IPS DF 4.7 (cell line): Measurements from ENCODE around the gene MATN1.

Source experiments
- DNase-seq: peaks from one replicate; pipeline ENCODE4 v3.0.0-alpha.2; 2013; ENCODE audit warnings: low spot score; ENCODE audit errors: extremely low read depth

MATN1 gene

DNA sequence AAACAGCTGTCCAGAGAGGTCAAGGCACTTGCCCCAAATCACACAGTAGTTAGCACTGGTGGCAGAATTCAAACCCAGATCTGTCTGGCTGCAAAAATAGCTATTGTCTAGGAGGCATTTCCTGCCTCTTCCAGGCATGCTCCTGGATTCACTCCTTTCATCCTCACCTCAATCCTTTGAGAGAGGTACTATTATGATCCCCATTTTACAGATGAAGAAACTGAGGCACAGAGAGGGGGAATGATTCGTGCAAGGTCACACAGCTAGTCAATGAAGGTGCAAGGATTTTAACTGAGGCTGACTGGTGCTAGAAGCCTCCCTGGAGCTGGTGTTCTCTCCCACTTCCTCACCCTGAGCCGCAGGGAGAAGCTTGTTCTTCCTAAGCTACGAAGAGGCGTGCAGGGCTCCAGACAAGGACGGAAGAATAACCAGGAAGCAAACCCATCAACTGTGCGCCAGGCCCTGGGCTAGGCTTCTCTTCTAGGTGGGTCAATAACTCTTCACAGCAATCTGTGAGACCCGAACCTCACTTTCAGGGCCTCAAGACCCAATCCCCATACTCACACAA is 34.8 kb upstream of the MATN1 start:
- no peak for DNase-seq

GRCh38 chr1:30757352-30758120 is 34.2 kb upstream of the MATN1 start, which contains the start of gene LAPTM5:
LAPTM5 (minus strand) TSS chr1:30757774; CDS start chr1:30757745, 29 bp downstream.
- no peak for DNase-seq

GRCh38 chr1:30756545-30757351 is 33.4 kb upstream of the MATN1 start:
- DNase-seq, result no peak

DNA sequence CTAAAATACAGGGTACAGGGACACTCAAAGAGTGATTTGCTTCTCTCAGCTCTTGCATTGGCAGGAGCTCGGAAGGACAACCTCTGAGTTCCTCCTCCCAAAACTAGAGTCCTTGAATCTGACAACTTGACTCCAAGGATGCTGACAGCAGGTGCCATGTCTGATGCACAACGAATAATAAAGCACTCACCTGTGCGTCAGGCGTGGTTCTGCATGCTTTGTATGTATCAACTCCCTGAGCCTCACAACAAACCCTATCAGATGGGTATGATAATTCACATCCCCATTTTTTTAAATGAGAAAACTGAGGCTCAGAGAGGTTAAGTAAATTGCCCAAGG is 32.8 kb upstream of the MATN1 start:
- DNase-seq, result no peak

DNA sequence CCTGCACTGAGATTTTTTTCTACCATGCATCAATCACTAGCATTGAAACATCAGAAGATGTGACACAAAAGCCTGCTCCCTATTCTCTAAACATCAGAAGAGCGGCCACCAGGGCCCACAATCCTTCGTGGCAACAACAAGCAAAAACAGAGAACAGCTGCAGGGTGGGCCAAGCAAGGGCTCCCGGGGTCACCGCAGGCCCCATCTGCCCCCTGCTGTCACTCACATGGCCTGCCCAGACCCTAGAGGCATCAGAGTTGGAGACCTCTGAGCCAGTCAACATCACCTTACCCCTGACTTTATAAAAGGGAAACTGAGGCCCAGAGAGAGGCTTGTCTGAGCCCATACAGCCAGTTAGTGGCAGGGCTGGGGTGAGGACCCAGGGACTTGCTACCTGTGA is 32.4 kb upstream of the MATN1 start:
- DNase-seq, result no peak

DNA sequence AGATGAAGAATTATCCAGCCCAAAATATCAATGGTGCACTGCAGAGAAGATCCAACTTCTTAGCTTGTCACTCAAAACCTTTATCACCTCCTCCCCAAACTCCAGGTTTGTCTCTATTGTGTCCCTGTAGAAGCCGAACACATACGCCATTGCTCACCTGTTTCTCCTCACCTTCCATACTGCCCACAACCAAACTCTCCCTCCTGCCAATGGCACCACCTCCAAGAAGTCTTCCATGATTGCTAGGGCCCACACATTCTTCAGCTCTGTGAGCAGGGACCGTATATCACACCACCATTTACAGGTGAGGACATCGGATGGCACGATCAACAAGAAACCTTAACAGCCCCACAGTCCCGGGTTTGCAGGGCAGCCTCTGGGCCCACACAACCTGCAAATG is 31.9 kb upstream of the MATN1 start:
- DNase-seq, result no peak

DNA sequence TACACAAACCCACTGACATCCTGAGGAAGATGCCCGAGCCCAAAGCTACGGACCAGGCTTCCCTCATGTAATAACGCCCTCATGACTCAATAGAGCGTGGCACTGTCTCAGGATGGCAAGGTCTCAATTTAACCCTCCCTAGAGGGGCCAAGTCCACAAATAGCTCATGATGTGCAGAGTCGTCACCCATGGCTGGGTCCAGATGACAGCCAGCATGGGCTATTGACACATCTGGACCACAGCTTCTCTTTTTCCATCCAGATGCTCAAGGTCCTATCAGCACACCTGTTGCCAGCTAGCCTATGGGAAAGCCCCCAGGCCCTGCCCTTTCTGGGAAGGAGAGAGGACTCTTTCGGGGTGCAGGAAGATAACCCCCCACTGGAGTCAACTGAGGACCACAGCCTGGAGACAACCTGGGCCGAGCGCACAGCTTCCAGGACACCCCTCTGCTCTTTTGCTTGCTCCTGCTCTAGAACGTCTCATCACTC is 31.3 kb upstream of the MATN1 start:
- no peak for DNase-seq

GRCh38 chr1:30753660-30754123 is 30.3 kb upstream of the MATN1 start:
- DNase-seq, result no peak

DNA sequence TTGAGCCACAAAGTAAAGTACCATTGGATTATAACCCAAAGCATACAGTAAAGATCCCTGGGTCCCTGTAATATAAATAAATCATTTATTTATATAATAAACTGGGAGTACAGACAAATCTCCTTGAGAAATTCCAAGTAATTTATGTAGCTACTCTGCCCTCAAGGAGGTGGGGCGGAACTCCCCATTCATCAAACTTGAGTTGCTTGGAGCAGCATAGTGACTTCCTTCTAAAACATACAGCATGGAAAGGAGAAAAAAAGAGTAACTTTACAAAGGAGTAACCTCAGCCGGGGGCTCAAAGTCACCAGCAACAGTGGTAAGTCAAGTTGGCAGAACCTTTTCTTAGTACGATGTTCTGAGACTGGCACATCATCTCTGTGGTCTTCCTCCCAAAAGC is 29.7 kb upstream of the MATN1 start:
- DNase-seq, result no peak

DNA sequence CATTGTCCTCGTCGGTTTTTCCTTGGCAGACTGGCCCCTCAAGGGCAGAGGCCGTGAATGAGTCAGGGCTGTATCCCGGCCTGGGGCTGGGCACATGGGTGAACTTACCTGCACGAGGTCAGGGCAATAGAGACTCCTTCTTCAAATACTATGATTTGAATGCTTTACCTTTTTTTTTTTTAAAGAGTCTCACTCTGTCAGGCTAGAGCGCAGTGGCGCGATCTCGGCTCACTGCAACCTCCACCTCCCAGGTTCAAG is 29.2 kb upstream of the MATN1 start:
- DNase-seq, result no peak

GRCh38 chr1:30751830-30752650 is 28.7 kb upstream of the MATN1 start:
- DNase-seq, result no peak

DNA sequence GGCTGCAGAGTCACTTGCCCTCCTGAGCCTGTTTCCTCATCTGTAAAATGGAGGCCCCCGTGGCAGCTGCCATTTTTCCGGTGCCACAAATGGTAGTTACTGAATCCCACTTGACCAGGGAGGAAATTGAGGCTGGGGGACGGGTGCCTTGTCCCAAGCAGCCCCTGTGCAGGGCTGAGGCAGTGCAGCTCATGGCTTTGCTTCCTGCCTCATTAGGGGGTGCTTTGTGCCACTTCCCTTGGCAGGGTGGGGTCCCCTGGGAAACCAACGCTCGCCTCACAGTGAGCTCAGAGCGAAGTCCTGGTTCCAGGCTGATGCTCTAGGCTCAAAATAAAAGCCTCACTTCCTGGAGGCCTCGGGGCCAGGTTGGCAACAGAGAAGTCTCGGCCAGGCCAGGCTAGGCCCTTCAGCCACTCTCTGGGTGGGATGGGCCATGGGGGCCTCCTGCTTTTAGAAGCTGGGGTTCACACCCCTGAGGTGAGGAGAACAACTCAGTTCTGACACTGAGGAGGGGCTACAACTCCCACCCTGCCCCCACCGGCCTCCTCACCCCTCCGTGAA is 27.4 kb upstream of the MATN1 start:
- DNase-seq, result no peak

GRCh38 chr1:30749691-30750583 is 26.6 kb upstream of the MATN1 start:
- DNase-seq, result no peak

GRCh38 chr1:30748699-30749401 is 25.5 kb upstream of the MATN1 start:
- no peak for DNase-seq

- no peak for DNase-seq
These were observed 24.8 kb upstream of the MATN1 start for GRCh38 chr1:30748098-30748698.

- no peak for DNase-seq
These were observed 23.9 kb upstream of the MATN1 start for GRCh38 chr1:30747033-30748008.

DNA sequence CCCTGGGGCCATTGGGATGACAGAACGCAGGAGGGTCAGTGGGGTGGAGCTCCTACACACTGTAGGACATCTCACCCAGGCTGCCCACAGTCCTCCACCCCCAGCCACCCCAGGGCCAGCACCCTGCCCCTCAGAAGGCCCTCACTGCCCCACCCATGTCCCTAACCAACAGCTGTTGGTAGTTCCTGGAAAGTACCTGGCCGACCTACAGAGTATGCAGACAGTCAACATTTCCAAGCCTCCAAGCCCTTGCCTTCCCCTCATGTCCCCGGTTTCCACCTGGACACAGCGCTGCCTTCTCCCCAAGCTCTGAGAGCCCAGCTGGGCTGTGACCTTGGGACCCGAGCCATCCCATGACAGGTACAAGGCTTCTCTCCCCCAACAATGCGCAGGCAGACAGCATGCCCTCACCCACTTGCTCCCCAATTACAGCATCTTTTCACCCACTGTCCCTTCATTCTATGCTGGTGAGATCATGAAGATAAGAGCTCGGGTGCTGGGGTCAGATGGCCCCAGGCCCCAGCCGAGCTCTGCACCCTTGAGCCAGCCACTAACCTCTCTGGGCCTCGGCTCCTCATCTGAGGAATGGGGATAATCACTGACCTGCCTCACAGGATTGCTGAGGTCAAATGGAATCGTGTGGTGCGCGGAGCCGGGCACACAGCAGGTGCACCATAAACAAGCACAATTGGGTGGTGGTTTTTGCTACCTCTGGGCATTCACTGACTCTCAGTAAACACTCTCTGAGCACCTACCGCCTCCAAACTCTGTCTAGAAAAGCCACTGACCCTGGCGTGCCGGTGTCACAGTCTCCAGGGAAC is 23.0 kb upstream of the MATN1 start:
- DNase-seq, result no peak
